ENCODE results near the gene EPN2. TPM values are rescaled to one million over a fixed set of nuclear protein-coding genes. Genes with fewer than 3 reads are reported as not detected.

EPN2 gene
- total RNA-seq, 1 experiment from 2014 or later, result 113 TPM

DNA sequence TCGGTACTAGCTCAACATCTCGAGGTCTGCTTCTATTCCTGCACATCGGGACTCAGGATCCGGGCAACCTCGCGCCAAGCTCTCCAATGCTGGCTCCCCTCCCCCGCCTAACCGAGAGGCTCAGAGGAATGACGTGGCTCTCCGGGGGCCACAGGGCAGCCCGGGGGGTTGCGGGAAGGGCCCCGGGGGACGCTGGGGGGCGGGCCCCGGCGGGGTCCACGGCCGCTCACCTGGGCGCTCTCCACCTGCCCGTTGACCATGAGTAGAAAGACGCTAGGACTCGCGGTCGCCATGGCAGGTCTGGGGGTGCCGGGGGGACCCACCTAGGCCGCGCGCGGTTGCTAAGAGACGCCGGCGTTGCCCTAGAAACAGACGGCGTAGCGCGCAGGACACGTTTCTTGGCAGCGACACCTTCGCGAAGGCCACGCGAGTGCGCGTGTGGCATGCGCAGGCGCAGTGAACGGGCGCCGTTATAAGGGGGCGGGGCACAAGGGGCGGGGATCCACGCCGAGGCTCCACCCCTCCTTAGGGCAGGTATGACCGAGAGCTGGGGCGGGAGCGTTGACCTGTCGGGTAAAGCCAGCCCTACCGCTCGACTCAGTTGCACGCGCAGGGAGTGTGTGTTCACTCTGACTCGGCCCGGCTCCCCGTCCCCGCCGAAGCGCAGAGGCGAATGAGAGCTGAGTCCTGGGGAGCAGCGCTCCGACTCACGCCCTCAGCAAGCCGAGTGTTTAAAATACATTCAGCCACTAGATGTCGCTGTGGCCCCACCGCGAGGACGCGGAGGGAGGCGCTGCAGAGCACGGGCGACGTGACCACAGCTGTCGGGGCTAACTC is 125.3 kb downstream of the EPN2 start, which contains the start of gene B9D1:
Gene B9D1 (minus strand): TSS at position 447 of the 837 bp plus-strand sequence. CDS start 154 bp downstream, at position 293.
- POLR2A ChIA-PET (ENCODE audit: unreplicated experiment), result interaction anchor here (0.5 to 1.6 kb wide), 11 partner anchors 8 to 1813 kb away, joined by 3 to 19 read pairs (median 4); partner anchors contain the start of gene MAPK7

GRCh38 chr17:19363114-19363438 is 125.9 kb downstream of the EPN2 start:
- no peak overlapping the region for H3K27ac ChIP-seq
- CTCF ChIA-PET, result interaction anchor here (0.5 to 2.4 kb wide), 10 partner anchors 9 to 1390 kb away, joined by 3 to 27 read pairs (median 4); partner anchors contain the start of genes ALDH3A2, DRC3 and MAPK7

More for the DNA sequence above, 125.3 kb downstream of the EPN2 start, which contains the start of gene B9D1:
- peak; percentile 83 to 93 for DNase-seq
- TF ChIP-seq CTCF (conservative IDR thresholded peaks at IDR 0.05) (peak; percentile 97), EZH2 (IDR thresholded peaks at IDR 0.05; ENCODE audit: low read depth) (no peak)
- Histone ChIP-seq H3K9me3 (ENCODE audit: insufficient read depth, low read depth) (no peaks in the 10 kb centered on the region), H3K9me2 (ENCODE audit: insufficient read depth) (no peaks in the 10 kb centered on the region), H3K36me3 (ENCODE audit: low read depth) (peaks cover 4% of the 10 kb centered on the region; the same call in 1 of the 2 replicates), H2AFZ (peak within 1 kb of the TSS; percentile 88), H3K27ac (peak within 1 kb of the TSS; percentile 85), H3K4me1 (replicated peaks; ENCODE audit: insufficient read depth) (peaks cover 13% of the 10 kb centered on the region), H3K27me3 (ENCODE audit: insufficient read depth, low read depth) (no peaks in the 10 kb centered on the region), H3K79me2 (ENCODE audit: low read depth) (peaks cover 16% of the 10 kb centered on the region), H3K4me2 (peak within 1 kb of the TSS; percentile 80), H3F3A (ENCODE audit: insufficient read depth, low read depth) (peaks cover 6% of the 10 kb centered on the region), H3K4me3 (peak within 1 kb of the TSS; percentile 86), H4K20me1 (ENCODE audit: insufficient read depth) (no peaks in the 10 kb centered on the region)
- intact Hi-C loops (cut with micrococcal nuclease; ENCODE audit: unreplicated experiment), result loop anchor here (1.0 to 5.0 kb wide), 7 partner anchors 35 to 404 kb away; no protein-coding TSS in a partner anchor
- TSS peak; percentile 54 for BruUV-seq (replicated peaks)
- CTCF ChIA-PET, result interaction anchor here (0.5 to 2.4 kb wide), 10 partner anchors 8 to 1390 kb away, joined by 3 to 27 read pairs (median 3); partner anchors contain the start of genes ALDH3A2, DRC3 and MAPK7

More at GRCh38 chr17:19363114-19363438, 125.9 kb downstream of the EPN2 start:
- POLR2A ChIA-PET (ENCODE audit: unreplicated experiment), result interaction anchor here (0.5 to 1.6 kb wide), 8 partner anchors 11 to 1813 kb away, joined by 3 to 19 read pairs (median 5); partner anchors contain the start of gene MAPK7
- no TSS peak for BruUV-seq (replicated peaks)
- peaks cover 13% of the 10 kb centered on the region for H3K4me1 ChIP-seq (replicated peaks; ENCODE audit: insufficient read depth)
- H3K4me3 ChIP-seq, result peak overlapping the region; percentile 86; the same call in 1 of the 2 replicates
- DNase-seq, result no peak
- peak overlapping the region; percentile 80 for H3K4me2 ChIP-seq
- H3K36me3 ChIP-seq (ENCODE audit: low read depth), result peaks cover 4% of the 10 kb centered on the region; the same call in 1 of the 2 replicates
- H3K9me2 ChIP-seq (ENCODE audit: insufficient read depth), result no peaks in the 10 kb centered on the region
- TF ChIP-seq EZH2 (IDR thresholded peaks at IDR 0.05; ENCODE audit: low read depth) (no peak), CTCF (conservative IDR thresholded peaks at IDR 0.05) (peak; percentile 14; the same call in 1 of the 2 replicates)
- peak overlapping the region; percentile 88 for H2AFZ ChIP-seq
- intact Hi-C loops (cut with micrococcal nuclease; ENCODE audit: unreplicated experiment), result loop anchor here (1.0 to 5.0 kb wide), 6 partner anchors 84 to 403 kb away; no protein-coding TSS in a partner anchor
- no peaks in the 10 kb centered on the region for H4K20me1 ChIP-seq (ENCODE audit: insufficient read depth)
- H3K79me2 ChIP-seq (ENCODE audit: low read depth), result peaks cover 16% of the 10 kb centered on the region
- no peaks in the 10 kb centered on the region for H3K27me3 ChIP-seq (ENCODE audit: insufficient read depth, low read depth)
- H3F3A ChIP-seq (ENCODE audit: insufficient read depth, low read depth), result peaks cover 6% of the 10 kb centered on the region
- no peaks in the 10 kb centered on the region for H3K9me3 ChIP-seq (ENCODE audit: insufficient read depth, low read depth)

Data from PC-9 (cell line).